NCI-H1092 treated with DMSO at 0.1 percent for 48 hours (cell line): Measurements from ENCODE around the gene STRN.
"Not testable (repeated sequence)": the region's sequence is repeated elsewhere in the genome, so short reads cannot be mapped to it uniquely, and the experiment has no call there.

Source experiments
- DNase-seq: peaks from one replicate; lab custom pipeline; 2025; lab: John Stamatoyannopoulos, UW

STRN gene

DNA sequence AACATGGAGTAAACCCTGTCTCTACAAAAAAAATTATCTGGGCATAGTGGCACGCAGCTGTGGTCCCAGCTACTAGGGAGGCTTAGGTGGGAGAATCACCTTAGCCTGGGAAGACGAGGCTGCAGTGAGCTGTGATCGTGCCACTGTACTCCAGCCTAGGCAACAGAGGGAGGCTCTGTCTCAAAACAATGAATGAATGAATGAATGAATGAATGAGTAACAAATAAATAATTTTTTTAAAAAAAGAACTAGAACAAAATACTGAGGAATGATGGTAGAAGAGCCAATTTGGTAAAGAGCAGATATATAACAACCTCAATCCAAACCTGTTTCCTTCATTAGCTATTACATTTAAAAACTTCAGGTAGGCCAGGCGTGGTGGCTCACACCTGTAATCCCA is 60.1 kb downstream of the STRN start:
- no peak for DNase-seq

DNA sequence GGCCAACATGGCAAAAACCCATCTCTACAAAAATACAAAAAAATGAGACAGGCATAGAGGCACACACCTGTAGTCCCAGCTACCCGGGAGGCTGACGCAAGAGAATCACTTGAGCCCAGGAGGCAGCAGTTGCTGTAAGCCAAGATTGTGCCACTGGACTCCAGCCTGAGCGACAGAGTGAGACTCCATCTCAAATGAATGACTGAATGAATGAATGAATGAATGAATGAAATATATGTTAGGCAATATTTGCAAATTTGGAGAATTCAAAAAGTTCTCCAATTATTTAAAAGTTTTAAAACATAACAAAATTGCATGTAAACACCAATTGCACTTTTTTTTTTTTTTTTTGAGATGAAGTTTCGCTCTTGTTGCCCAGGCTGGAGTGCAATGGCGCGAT is 61.7 kb downstream of the STRN start:
- no peak for DNase-seq

DNA sequence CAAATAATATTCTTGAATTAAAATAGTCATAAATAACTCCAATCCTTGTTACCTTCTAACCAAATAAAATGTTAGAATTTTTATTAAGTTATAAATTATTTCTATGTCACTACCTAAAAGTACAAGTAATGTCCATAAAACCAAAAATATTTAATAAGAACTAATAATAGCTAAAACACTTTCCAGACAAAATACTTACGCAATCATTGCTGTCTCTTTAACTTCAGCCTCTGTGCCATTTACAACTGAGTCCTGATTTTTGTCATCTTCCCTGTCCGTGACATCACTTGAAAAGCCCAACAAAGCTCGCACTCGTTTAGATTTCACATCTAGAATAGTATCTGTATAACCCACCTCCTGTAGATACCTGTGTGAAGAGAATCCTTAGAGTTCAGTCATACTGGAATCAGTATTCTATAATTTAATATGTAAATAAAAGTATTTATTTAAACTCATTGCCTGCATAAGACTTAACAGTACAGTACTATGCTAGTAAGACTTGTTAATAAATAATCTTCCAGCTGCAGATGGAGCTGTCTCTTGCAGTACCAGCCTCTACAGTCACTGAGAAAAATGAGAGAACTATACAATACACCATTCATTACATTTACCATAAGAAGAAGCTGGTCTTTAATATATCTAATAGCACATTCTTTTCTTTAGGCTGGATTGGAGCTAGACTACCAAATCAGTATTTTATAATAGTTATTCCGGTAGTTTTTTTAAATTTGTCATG is 63.8 kb downstream of the STRN start:
- DNase-seq, result no peak

DNA sequence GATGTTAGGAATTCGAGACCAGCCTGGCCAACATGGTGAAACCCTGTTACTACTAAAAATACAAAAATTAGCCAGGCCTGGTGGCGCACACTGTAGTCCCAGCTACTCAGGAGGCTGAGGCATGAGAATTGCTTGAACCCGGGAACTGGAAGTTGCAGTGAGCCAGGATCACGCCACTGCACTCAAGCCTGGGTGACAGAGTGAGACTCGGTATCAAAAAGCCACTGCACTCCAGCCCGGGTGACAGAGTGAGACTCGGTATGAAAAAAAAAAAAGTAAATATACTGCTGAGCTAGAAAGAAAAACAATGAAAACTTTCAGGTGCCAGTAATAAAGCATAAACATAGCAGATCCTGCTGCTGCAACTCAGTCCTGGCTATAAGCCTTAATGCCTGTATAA is 73.5 kb downstream of the STRN start:
- DNase-seq, result no peak

DNA sequence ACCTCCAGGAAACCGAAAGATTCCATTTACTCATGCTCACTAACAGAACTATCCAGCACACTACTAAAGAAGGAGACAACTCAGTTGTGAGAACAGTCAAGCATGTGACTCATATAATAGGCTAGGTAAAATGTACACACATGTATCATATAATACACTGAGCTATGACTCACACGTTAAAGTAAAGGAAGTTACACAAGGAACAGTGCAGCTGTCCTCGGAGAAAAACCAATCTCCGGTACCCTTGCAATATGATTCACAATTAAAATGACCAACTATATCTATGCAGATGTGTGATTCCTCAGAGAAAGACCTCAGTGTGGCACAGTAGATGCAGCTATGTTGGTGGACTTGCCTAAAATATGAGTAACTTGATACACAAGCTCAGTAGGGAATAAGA is 76.5 kb downstream of the STRN start:
- DNase-seq, result no peak

DNA sequence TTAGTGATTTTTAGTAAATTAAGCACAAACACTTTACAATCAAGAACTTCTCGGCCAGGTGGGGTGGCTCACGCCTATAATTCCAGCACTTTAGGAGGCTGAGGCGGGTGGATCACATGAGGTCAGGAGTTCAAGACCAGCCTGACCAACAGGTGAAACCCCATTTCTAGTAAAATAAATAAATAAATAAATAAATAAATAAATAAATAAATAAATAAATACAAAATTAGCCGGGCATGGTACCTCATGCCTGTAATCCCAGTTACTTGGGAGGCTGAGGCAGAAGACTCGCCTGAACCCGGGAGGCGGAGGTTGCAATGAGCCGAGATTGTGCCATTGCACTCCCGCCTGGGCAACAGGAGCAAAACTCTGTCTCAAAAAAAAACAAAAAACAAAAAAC is 79.2 kb downstream of the STRN start:
- not testable (repeated sequence) for DNase-seq

DNA sequence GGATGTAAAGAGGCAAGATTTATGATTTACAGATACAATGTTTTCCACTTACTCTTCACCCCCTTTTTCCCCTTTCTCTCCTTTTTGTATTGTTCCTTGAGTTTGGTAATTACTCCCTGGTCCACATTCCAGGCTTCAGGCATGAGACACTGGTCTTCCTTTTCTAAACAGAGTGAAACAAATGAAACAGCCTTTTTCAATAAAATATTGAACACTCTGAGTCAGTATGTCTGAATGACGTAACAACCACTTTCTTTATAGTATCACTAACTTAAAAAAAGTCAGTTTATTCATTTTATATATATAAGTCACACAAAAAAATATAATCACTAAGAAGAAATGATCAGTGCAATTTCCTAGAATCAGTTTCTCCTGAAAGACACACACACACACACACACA is 79.7 kb downstream of the STRN start:
- no peak for DNase-seq

DNA sequence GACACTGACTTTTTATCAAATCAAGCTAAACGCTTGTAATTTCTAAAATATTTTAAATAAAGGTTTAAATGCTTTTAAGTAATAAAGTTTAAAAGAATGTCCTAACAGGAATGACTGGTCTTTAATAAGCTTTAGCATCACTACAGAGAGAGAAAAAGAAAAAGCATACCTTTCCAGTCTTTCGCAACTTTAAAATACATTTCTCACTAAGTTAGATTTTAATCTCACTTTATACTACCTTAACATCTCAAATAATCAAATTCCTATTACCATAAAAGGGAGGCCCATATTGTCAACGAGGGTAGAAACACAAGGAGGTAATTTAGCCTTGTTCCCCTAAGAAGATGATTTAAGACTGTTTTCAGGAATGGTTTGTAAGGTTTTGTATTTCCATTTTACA is 80.7 kb downstream of the STRN start:
- DNase-seq, result no peak

DNA sequence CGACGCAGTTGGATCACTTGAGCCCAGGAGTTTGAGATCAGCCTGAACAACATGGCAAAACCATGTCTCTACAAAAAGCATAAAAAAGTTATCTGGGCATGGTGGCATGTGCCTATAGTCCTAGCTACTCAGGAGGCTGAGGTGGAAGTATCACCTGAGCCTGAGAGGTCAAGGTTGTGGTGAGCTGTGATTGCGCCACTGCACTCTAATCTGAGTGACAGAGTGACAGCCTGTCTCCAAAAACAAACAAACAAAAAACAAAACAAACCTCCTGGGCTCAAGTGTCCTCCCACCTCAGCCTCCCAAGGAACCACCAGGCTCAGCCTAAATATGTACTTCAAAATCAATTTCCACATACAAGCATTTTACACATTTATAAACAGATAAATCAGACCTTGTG is 83.8 kb downstream of the STRN start:
- DNase-seq, result no peak

DNA sequence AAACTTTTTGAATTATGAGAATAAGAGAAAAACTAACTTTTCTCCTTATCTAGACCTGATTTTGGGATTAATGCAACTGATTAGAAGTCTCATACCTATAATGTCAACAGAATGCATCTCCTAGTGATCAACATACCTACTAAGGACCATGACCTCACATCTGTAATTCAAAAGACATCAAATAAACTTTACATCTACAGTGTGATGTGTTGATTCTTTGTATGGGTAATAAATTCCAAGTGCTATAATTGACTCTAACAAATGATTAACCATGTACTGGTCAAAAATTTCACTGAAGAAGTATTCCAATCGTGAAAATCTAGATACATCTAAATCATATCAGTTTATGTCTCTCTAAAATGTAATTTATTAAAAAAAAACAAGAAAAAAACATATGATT is 84.5 kb downstream of the STRN start:
- DNase-seq, result no peak

DNA sequence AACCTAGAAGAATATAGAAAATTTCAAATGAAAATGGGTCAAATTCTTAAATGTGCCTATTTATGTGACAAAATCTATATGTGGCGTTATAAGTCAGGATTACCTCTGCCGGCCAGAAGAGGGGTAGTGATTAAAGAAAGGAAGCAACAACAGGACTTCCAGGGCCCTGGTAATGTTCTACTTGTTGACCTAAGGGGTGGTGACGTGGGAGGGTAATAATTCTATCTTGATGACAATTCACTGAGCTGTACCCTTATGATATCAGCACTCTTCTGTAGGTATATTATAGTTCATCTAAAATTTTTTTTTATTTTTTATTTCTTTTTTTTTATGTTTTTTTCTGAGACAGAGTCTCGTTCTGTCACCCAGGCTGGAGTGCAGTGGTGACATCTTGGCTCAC is 87.9 kb downstream of the STRN start:
- DNase-seq, result no peak

DNA sequence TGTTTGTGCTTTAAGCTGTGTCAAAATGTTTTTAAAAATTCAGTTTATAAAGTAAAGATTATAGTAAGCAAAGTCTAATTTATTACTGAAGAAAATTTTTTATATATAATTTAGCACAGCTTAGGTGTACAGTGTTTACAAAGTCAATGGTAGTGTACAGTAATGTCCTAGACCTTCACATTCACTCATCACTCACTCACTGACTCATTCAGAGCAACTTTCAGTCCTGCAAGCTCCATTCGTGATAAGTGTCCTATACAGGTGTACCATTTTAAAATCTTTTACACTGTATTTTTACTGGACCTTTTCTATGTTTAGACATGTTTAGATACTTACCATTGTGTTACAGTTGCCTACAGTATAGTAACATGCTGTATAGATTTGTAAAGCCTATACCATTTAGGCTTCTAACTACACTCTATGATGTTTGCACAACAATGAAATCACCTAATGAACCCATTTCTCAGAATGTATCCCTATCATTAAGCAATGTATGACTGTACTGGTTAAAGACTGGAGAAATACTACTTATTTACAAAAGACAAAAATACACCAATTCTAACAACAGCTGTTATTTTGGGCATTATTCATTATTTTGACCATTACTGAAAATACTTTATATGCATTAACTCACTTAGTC is 95.1 kb downstream of the STRN start:
- no peak for DNase-seq

DNA sequence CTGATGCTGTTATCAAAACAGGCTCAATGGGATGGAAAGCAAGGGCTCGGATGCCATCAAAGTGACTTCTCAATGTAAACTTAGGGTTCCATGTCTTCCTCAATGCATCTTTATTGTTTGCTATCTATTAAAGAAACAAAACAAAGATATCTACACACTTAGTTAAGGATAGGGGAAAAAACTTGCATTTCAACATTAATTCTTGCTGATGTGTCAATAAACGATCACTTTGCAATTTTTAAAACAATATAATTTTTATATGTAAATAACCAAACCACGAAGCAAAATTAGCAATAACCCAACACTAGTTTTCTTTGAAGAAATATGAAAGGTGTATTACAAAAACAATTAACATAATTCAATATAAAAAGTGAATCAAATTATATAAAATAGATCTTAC is 96.7 kb downstream of the STRN start:
- DNase-seq, result no peak

DNA sequence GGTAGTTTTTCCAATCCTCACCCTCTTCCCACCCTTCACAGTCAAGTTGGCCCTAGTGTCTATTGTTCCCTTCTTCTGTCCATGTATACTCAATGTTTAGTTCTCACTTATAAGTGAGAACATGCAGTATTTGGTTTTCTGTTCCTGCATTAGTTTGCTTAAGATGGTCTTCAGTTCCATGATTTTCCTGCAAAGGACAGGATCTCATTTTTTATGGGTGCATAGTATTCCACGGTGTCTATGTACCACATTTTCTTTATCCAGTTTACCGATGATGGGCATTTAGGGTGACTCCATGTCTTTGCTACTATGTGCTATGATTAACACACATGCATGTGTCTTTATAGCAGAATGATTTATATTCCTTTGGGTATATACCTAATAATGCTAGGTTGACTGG is 104.4 kb downstream of the STRN start:
- no peak for DNase-seq

DNA sequence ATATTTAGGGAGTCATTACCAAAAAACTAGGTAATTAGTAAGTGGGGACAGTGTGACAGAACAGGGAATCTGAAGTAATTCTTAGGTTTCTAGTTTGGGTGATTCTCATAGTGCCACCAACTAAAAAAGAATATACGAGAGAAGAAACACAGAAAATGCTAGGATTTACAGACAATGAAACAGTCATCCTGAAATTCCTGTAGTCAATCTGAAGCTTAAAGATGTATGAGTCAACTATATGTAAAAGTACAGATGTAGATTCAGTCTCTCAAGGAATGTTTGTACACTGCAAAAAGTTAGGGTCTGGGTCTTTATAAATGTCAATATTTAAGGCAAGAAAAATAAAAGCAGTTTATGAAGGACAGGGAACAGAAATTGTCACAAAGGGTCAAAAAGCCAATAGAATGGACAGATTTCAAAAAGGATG is 107.0 kb downstream of the STRN start:
- no peak for DNase-seq

DNA sequence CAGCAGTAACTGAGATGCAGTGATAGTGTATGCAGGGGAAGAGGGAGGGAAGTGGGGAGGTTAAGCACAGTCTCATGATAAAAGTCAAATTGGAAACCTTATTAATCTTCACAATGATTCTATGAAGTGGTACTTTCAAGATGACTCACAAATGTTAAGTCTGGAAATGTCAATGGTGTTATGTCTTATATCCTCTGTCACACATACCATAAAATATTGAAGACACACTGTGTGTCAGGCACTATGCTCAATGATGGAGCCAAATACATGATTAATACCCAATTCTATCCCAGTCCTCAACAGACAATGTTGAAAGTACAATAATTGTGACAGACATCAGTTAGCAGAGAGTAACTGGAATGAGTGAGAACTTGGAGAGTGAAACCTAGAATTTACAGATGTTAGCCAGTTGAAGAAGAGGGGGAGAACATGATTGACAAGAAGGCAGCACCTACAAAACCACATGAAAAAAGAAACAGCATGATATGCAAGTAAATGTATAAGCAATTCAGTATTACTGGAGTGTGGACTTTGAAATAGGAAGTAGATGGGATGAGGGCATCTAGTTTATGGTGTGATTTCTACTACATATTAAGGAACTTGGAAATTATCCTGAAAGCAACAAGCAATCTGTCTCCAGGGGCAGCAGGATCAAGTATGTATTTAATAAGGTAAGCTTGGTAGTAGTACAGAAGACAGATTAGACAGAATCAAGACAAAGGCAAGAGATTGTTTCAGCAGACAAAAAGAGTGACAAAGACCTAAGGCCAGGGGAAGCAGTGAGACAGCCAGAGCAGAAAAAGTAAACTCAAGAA is 107.6 kb downstream of the STRN start:
- no peak for DNase-seq

DNA sequence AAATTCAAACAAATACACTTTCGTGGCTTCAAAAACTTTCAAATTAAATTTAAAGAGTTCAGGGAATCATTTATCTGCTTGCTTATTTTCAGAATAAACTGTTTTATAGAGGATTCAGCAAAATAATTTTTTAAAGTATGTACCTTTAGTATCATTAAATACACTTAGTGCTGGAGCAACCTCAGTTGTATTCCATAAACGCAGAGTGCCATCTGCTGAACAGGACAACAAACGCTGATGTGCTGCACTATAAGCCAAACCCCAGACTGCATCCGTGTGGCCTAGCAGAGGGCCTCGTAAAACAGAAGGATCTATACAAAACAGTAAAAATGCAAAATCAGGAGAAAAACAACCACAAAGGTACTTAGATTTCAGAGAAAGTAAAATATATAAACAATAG is 108.6 kb downstream of the STRN start:
- DNase-seq, result no peak

DNA sequence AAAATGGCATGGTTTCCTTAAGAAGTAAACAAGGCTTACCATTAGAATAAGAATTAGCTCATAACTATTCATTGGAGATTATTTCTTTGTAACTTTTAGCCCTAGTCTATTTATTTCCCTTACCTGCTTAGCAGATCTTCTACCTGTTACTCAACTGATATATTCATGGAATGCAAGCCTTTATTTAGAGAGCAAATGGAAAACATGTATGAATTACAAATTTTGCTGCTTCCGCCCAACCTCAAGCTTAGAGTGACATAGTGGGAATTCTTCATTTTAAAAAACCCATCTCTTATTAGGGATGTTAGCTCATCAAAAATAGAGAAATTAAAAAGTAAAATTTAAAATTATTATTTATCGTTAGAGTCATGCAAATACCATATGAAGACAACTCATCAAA is 110.9 kb downstream of the STRN start:
- DNase-seq, result no peak

DNA sequence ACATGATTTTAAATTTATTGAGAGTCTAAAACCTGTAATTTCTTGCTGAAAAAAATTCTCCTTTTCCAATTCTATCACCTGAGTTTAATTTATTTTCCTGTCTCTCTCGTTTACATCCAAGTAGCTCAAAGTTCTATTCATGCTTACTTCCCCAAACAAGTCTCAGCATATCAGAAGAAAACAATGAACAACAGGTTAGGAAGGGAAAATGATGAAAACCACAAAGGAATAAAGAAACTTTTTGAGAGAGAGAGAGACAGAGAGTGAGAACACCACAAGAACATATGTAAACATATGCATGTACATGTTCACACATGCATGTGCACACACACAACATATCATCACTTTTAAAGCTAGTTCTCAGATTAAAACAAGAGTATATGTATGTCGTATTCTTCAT is 112.1 kb downstream of the STRN start:
- no peak for DNase-seq

DNA sequence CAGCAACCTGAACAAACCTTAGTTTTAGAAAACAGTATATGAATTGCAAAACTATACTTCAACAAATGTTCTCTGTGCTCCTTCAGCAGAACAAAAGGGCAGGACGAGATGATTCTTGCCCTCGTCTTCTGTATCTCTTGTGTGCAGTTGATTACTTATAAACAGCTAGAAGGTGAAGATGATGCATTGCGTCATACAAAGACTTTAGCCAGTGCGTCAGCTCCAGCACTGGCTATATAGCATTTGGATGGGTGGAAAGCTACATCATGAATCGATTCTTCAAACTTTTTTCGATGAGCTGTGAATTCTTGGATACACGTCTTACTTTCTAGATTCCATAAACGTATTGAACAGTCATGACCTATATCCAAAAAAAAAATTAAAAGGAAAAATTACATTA is 117.1 kb downstream of the STRN start:
- no peak for DNase-seq

DNA sequence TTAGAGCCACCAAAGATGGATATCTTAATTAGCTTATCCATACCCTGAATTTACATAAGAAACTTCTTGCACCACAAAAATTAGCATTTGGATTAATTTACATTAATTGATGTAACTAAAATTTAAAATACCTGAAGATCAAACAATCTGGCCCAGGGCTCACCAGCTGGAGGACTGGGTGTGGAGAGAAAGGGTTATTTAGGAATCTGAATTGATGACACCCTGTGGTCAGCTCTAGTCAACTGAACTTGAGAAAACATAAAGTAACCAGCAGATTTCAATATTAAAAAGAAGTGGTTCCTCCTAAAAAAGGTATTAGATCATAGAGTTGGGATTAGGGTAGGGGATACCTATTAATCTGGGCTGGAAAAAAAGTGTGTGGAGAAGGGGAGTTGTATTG is 122.5 kb downstream of the STRN start:
- DNase-seq, result no peak

DNA sequence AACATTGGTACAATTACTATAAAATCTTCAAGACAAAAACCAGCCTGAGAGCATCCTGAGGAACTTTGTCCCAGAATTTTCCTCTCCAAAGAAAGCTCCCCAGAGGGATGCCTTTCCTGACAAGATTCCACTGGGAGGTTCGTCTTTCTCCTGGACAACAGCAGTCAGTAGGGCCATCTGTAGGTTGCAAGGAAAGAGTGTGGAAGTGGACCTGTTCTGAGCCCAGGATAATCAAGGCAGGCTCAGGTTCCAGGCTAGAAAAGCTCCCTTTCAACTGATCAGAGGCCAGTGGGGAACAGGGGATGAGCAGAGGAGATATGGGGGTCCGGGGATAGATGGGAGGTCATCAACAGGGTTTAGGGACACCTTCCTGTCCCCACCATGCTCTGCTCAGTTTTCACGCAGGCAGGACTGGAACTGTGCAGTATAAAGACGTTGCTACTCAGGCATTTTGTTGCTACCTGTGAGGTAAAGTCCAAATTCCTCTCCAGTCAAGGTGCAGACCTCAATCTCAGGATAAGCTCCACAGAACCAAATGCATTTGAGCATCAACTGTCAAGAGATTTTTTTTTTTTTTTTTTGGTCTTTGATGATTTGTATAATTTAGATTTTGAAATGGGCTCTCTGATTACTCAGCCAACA is 126.2 kb downstream of the STRN start:
- DNase-seq, result no peak
